Suprapubic skin (tissue), 3 donors: ENCODE results near the gene PCNX4.

Experiments used
- POLR2AphosphoS5 ChIP-seq, 3 donors: sonication (generic); formaldehyde crosslinking; IDR thresholded peaks; one replicate each; pipeline ENCODE4 v1.6.1; 2017; ENCODE audit warnings: antibody characterized with exemption in 3 of 3
- TF ChIP-seq, protein P1 (sequence below), 2 donors: fragments of 200-600 bp in 1 of 2; fragments of 450-650 bp in 1 of 2; sonication (generic) in 1 of 2; IDR thresholded peaks; one replicate each; pipeline ENCODE4 v1.5.1; 2016 to 2019; ENCODE audit warnings: antibody characterized with exemption in 2 of 2, mild to moderate bottlenecking in 1 of 2, moderate library complexity in 1 of 2

DNA sequence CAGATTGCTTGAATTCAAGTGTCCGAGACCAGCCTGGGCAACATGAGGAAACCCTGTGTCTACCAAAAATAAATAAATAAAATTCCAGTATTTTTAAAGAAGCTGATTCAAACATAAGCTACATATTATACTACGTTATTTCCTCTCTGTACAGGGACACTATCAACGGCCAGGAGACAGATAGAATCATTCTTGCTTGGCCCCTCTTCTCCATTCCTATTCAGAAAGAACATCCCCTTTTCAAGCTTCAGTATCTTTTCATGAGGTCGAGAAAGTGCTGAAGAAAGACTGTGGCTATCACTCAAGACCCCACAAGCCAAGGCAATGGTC is 73.8 kb downstream of the PCNX4 start:
- no peak for TF ChIP-seq POLR2AphosphoS5 (IDR thresholded peaks at IDR 0.05)
- TF ChIP-seq, protein P1, sequence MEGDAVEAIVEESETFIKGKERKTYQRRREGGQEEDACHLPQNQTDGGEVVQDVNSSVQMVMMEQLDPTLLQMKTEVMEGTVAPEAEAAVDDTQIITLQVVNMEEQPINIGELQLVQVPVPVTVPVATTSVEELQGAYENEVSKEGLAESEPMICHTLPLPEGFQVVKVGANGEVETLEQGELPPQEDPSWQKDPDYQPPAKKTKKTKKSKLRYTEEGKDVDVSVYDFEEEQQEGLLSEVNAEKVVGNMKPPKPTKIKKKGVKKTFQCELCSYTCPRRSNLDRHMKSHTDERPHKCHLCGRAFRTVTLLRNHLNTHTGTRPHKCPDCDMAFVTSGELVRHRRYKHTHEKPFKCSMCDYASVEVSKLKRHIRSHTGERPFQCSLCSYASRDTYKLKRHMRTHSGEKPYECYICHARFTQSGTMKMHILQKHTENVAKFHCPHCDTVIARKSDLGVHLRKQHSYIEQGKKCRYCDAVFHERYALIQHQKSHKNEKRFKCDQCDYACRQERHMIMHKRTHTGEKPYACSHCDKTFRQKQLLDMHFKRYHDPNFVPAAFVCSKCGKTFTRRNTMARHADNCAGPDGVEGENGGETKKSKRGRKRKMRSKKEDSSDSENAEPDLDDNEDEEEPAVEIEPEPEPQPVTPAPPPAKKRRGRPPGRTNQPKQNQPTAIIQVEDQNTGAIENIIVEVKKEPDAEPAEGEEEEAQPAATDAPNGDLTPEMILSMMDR (IDR thresholded peaks at IDR 0.05), result no peak
